Adipose tissue (tissue), 3 donors: ENCODE results near the gene BOC. TPM values are rescaled to one million over a fixed set of nuclear protein-coding genes. Genes with fewer than 3 reads are reported as not detected.

ENCODE experiments used
- H3K27ac ChIP-seq: one replicate; pipeline ENCODE4 v1.5.1; 2013; ENCODE audit warnings: low read depth, low read length
- WGBS, 3 donors: extraction: QIAGEN DNeasy Blood & Tissue Kit; methylation state at CpG; one replicate each; pipeline ENCODE4 v1.1.7; 2013; 5-methylcytosine and 5-hydroxymethylcytosine counted together
- polyA plus RNA-seq, 3 donors: library from polyadenylated mRNA; stranded (reverse); fragments of 200-250 nt; gene quantifications; one replicate each; pipeline ENCODE4 v1.2.3, GENCODE V29; 2013
- donor health status: healthy with polysubstance abuse.
- donor health status: Bipolar disorder and iron deficiency.
- donor health status: healthy.

BOC gene
- polyA plus RNA-seq, 3 donors = 8.9 to 32.3 (median 29.0) TPM

DNA sequence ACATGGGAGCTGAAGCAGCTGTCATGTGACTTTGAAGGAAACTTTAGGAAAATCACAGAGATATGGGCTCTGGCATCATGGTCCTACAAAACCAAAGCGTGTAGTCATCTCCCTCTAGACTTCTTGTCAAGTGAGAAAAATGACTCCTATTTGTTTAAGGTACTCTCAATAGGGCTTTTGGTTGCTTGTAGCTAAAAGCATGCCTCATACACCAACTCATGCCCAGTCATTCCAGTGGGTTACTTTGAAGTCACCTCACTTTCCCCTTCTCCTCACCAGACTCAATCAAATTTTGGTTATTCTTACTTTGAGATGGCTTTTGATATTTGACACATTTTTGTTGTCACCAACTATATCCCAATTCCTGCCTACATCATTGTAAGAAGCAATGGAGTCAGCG, 81.6 kb downstream of the BOC start:
- H3K27ac ChIP-seq = no peak overlapping the region
- 94 to 97% (median 95%) methylated on average over 2 of the region's 2 CpGs for WGBS, 3 donors

- 25 to 85% (median 68%) methylated on average over 1 of the region's 1 CpG for WGBS, 3 donors
- no peak overlapping the region for H3K27ac ChIP-seq
Measured at GRCh38 chr3:113293348-113293747, 82.0 kb downstream of the BOC start.

DNA sequence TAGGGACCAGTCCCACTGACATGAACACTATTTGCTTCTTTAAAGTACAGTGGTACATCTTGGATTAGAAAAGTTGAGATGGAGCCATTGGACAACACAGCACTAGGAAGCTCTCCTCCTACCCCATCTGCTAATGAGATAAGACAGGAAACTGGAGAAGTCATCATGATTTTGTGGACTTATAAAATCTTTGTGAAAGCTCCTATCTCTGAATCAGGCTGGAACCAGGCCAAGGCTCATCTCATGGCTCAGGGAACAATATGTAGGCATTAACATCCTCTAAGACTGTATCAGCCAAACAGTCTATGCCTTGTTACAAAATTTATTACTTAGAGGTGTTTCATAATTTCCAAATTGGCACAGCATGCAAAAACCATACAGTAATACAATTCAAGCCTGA, 84.1 kb downstream of the BOC start:
- no peak overlapping the region for H3K27ac ChIP-seq

GRCh38 chr3:113297287-113297686, 85.9 kb downstream of the BOC start:
- 74 to 80% (median 78%) methylated on average over 2 of the region's 2 CpGs for WGBS, 3 donors
- no peak overlapping the region for H3K27ac ChIP-seq

- WGBS, 3 donors = 86 to 95% (median 87%) methylated on average over 4 of the region's 4 CpGs
- H3K27ac ChIP-seq = no peak overlapping the region
Measured at GRCh38 chr3:113297841-113298240, 86.5 kb downstream of the BOC start.

GRCh38 chr3:113300596-113300995, 89.2 kb downstream of the BOC start:
- WGBS, 3 donors = 87 to 88% (median 88%) methylated on average over 2 of the region's 2 CpGs
- no peak overlapping the region for H3K27ac ChIP-seq

DNA sequence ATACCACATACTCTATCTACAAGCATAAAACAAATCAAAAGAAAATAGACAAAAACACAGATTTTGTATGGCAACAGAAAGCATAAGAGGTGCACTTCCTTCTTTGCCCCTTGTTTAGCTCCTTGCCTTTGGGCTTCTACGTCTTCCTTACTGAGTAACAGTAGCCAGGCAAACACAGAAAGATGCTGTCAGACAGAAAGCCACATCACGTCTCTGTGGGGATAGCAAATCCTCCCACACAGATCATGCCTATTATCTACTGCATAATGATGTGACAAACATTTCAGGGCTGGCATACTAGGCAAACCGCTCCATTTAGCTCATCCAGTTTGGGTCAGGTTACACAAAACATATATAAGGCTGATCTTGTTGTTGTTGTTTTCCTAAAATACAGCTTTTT, 92.7 kb downstream of the BOC start:
- WGBS, 3 donors = 84 to 89% (median 87%) methylated on average over 3 of the region's 3 CpGs
- no peak overlapping the region for H3K27ac ChIP-seq

DNA sequence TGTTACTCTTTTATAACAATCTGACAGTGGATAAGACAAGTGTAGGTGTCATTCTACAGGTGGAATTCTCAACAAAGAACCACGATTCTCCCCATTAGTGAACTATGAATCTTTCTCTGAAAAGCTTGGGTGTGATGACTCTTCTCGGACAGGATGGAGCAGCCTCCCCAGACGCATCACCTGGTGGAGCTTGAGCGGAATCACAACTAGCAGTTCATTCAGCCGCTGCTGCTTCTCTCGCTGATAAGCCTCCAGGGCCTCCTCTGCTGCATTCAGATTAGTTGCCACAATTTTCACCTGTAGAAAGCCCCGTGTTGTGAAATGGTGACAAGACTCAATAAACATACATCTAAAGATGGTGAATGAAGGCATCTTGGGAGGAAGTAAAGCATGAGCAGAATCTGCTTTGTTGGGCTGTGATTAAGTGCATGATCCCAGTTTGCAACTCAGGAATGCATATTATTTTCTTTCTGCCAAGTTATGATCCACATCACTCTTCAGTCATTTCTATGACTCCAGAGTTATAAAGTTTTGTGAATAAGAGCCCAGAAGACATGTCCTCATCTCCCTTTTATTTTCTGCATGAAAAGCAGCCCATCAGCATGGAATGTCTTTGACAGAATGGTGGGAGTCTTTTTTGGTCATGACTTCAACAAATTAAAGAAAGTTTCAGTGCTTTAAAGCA, 93.6 kb downstream of the BOC start:
- 82 to 87% (median 87%) methylated on average over 7 of the region's 7 CpGs for WGBS, 3 donors
- no peak overlapping the region for H3K27ac ChIP-seq

DNA sequence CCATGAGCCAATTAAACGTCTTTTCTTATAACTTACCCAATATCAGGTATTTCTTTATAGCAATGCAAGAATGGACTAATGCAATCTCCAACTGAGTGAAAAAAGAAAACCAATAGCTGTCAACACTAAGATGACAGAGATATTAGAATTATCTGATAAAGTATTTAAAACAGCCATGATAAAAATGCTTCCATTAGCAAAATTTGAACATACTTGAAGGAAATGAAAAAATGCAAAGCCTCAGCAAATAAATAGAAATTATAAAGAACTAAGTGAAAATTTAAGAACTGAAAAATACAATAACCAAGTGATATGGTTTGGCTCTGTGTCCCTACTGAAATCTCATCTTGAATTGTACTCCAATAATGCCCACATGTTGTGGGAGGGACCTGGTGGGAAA, 99.6 kb downstream of the BOC start:
- no peak overlapping the region for H3K27ac ChIP-seq
- 80 to 93% (median 88%) methylated on average over 1 of the region's 1 CpG for WGBS, 3 donors

- H3K27ac ChIP-seq = no peak overlapping the region
- 92 to 94% (median 94%) methylated on average over 3 of the region's 3 CpGs for WGBS, 3 donors
Measured at GRCh38 chr3:113312416-113312815, 101.1 kb downstream of the BOC start.

DNA sequence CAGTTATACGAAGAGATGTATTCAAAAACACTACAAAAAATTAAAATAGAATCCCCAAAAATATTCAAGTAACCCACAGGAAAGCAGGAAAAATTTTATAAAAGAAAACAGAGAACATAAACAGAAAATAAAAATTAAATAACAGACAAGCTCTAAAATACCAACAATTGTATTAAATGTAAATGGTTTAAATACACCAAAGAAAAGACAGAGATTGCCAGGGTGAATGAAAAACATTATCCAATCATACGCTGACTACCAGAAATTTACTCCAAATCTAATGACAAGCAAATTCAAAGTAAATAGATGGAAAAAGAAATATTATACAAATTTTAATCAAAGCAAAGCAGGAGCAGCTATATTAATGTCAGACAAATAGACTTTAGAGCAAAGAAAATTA, 103.6 kb downstream of the BOC start:
- WGBS, 3 donors = 97 to 100% (median 98%) methylated on average over 2 of the region's 2 CpGs
- H3K27ac ChIP-seq = no peak overlapping the region

GRCh38 chr3:113329757-113330156, 118.4 kb downstream of the BOC start:
- WGBS, 3 donors = 33 to 66% (median 44%) methylated on average over 2 of the region's 2 CpGs
- no peak overlapping the region for H3K27ac ChIP-seq

GRCh38 chr3:113330742-113331141, 119.4 kb downstream of the BOC start:
- 54 to 74% (median 54%) methylated on average over 2 of the region's 2 CpGs for WGBS, 3 donors
- no peak overlapping the region for H3K27ac ChIP-seq

DNA sequence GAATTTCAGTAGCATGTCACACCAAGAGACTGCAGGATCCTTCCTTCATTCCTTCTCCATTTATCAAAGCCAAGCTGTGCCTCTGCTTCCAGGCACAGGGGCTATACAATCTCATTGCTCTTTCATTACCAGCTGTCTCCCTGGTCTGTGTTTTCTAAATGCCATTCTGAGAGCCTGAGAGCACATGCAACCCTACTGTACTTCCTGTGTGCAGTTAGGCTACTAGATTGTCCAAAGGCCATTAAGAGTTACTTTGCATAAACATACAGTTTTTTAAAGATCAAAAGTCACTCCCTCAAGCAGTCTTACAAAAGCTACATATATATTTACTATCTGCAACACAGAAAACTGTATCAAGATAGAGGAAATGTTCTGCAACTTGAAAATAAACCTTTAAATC, 119.8 kb downstream of the BOC start:
- no peak overlapping the region for H3K27ac ChIP-seq

Other genes starting within 250 kb of the BOC start
- 1 to 10 TPM in 2 of 3 donors, under 1 TPM in 1; 0.18 to 1.8 (median 1.1) TPM for gene CD200R1, start 236.5 kb upstream of the BOC start, polyA plus RNA-seq
- gene GTPBP8, start 220.6 kb upstream of the BOC start, polyA plus RNA-seq = 10 to 100 TPM in 2 of 3 donors, 1 to 10 TPM in 1; 8.9 to 13.1 (median 12.3) TPM
- 1 to 10 TPM; 1.3 to 2.6 (median 2.0) TPM for gene CFAP44, start 229.9 kb downstream of the BOC start, polyA plus RNA-seq